Kidney (tissue), 14 donors: ENCODE results near the gene PDSS2. TPM values are rescaled to one million over a fixed set of nuclear protein-coding genes. Genes with fewer than 3 reads are reported as not detected.

Source experiments
- DNase-seq, 5 donors: peaks; one replicate each; pipeline ENCODE4 v3.0.0-alpha.2; 2013 to 2020
- FAIRE-seq: peaks from 2 replicates; lab custom pipeline; 2012; peaks lifted over from hg19 to GRCh38; lab: Jason Lieb, UNC
- H3K27ac ChIP-seq, 2 donors: one replicate each; pipeline ENCODE4 v1.7.0; 2013; ENCODE audit warnings: low read depth in 2 of 2, low read length in 2 of 2, inconsistent platforms in 1 of 2
- H3K27me3 ChIP-seq: one replicate; pipeline ENCODE4 v1.7.1; 2013; ENCODE audit warnings: low read length, inconsistent platforms; ENCODE audit not compliant: control insufficient read depth, insufficient read depth
- H3K36me3 ChIP-seq, 3 donors: one replicate each; pipeline versions ENCODE4 v1.7.0 to v1.7.1; 2013; ENCODE audit warnings: low read length in 3 of 3, control low read depth in 1 of 3, inconsistent platforms in 1 of 3; ENCODE audit not compliant: insufficient read depth in 3 of 3, control insufficient read depth in 2 of 3
- H3K4me1 ChIP-seq, 3 donors: one replicate each; pipeline versions ENCODE4 v1.7.0 to v1.7.1; 2013; ENCODE audit warnings: low read length in 3 of 3, inconsistent platforms in 1 of 3, low read depth in 1 of 3; ENCODE audit not compliant: control insufficient read depth in 2 of 3, insufficient read depth in 2 of 3
- H3K4me3 ChIP-seq, 3 donors: one replicate each; pipeline versions ENCODE4 v1.7.0 to v1.8.1; 2013; ENCODE audit warnings: low read length in 3 of 3, control low read depth in 1 of 3, inconsistent platforms in 1 of 3
- H3K9ac ChIP-seq, 3 donors: one replicate each; pipeline versions ENCODE4 v1.7.0 to v1.7.1; 2013; ENCODE audit warnings: low read length in 3 of 3, control low read depth in 1 of 3, inconsistent platforms in 1 of 3
- H3K9me3 ChIP-seq, 3 donors: one replicate each; pipeline versions ENCODE4 v1.7.0 to v1.7.1; 2013; ENCODE audit warnings: low read length in 3 of 3, control low read depth in 1 of 3, inconsistent platforms in 1 of 3; ENCODE audit not compliant: control insufficient read depth in 2 of 3, insufficient read depth in 1 of 3
- intact Hi-C: fragments of 100-400 bp; cut with DNase I; formaldehyde crosslinking; loops from one replicate; pipeline ENCODE4 v1.11.1; 2022
- polyA plus RNA-seq: library from polyadenylated mRNA; stranded (reverse); fragments of 350-450 nt; fragmentation: Illumina TruSeq; extraction: RNeasy Lipid Tissue Mini Kit (QIAGEN cat#74804); gene quantifications from one replicate; pipeline ENCODE4 v1.2.3, GENCODE V29; 2014; ENCODE audit warnings: low read depth, low replicate concordance; ENCODE audit not compliant: insufficient read depth
- total RNA-seq: library from RNA; stranded (reverse); fragmentation: NEBNext Ultra II Directional; extraction: Animal tissue kit (Norgen Biotek cat#: 25700); gene quantifications from one replicate; pipeline ENCODE4 v1.2.1, GENCODE V29; 2021
- TF ChIP-seq, protein P1 (sequence below): IDR thresholded peaks from 3 replicates; pipeline ENCODE4 v1.5.1; 2012; ENCODE audit warnings: mild to moderate bottlenecking, moderate library complexity, borderline replicate concordance; ENCODE audit not compliant: insufficient read depth; ENCODE audit errors: extremely low read depth
- donor health status: control.
- donor health status: control.
- donor health status: control.
- donor health status: control.
- donor health status: control.
- donor health status: DM: yes; HTN: yes; CAD: no.
- donor health status: Normal renal cell carcinoma (clear cell type).

Gene PDSS2
- total and polyA plus RNA-seq, 2 donors from 2014 or later: 16.4 to 20.7 TPM

DNA sequence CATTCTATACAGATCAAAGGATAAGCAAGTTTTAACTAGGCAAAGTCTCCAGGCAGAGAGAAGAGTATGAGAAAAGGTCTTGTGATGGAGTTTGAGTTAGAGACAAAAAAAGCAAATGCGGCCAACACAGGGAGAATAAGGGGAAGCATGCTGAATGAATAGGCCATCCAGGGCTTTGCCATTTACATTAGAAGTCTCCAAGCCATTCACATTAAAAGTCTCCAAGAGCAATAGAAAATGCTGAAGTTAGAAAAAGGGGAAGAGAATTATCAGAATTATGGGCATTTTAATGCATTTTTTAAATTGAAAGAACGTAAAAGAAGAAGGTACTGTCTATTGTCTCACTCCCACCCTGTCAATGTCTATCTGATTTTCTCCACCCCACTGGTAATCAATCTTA is 49.4 kb downstream of the PDSS2 start:
- TF ChIP-seq, protein P1, sequence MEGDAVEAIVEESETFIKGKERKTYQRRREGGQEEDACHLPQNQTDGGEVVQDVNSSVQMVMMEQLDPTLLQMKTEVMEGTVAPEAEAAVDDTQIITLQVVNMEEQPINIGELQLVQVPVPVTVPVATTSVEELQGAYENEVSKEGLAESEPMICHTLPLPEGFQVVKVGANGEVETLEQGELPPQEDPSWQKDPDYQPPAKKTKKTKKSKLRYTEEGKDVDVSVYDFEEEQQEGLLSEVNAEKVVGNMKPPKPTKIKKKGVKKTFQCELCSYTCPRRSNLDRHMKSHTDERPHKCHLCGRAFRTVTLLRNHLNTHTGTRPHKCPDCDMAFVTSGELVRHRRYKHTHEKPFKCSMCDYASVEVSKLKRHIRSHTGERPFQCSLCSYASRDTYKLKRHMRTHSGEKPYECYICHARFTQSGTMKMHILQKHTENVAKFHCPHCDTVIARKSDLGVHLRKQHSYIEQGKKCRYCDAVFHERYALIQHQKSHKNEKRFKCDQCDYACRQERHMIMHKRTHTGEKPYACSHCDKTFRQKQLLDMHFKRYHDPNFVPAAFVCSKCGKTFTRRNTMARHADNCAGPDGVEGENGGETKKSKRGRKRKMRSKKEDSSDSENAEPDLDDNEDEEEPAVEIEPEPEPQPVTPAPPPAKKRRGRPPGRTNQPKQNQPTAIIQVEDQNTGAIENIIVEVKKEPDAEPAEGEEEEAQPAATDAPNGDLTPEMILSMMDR: no peak
- FAIRE-seq: no peak

DNA sequence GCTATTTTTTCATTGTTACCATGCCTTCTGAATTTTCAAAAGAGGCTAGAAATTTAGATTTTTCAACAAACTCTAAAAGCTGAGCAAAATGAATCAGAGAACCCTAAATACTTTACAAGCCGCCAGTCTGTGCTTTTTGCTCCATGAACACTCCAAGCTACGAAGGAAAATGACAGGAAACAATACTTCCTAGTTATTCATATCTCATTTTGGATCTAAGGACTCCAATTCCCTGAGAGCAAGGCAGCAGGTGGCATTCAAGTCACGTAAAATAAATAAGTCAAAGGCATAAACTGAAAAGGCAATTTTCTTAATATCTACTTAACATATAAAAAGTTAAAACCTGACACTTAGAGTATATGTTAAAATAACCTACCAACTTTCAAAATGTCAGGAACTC is 50.6 kb downstream of the PDSS2 start:
- H3K4me3 ChIP-seq: no peak overlapping the region
- TF ChIP-seq, protein P1: no peak
- no peaks in the 10 kb centered on the region for H3K27me3 ChIP-seq
- DNase-seq (peak in 2 of 5 donors; percentile 26 to 29), FAIRE-seq (no peak)
- H3K27ac ChIP-seq: no peak overlapping the region
- no peaks in the 10 kb centered on the region for H3K4me1 ChIP-seq
- H3K36me3 ChIP-seq: no peaks in the 10 kb centered on the region
- intact Hi-C loops: no loop called here
- H3K9ac ChIP-seq: no peak overlapping the region
- peaks cover 0 to 2% (median 0%) of the 10 kb centered on the region in 3 donors for H3K9me3 ChIP-seq

More for the DNA sequence above, 49.4 kb downstream of the PDSS2 start:
- Histone ChIP-seq H3K9me3 (peaks cover 0 to 2% (median 0%) of the 10 kb centered on the region in 3 donors), H3K4me1 (no peaks in the 10 kb centered on the region), H3K27ac (no peak overlapping the region), H3K27me3 (no peaks in the 10 kb centered on the region), H3K9ac (no peak overlapping the region), H3K4me3 (no peak overlapping the region), H3K36me3 (no peaks in the 10 kb centered on the region)
- DNase-seq: no peak
- intact Hi-C loops: no loop called here

GRCh38 chr6:107405002-107405401 is 54.4 kb downstream of the PDSS2 start:
- no peaks in the 10 kb centered on the region for H3K27me3 ChIP-seq
- DNase-seq (no peak), FAIRE-seq (no peak)
- H3K36me3 ChIP-seq: no peaks in the 10 kb centered on the region
- intact Hi-C loops: no loop called here
- H3K27ac ChIP-seq: no peak overlapping the region
- TF ChIP-seq, protein P1: no peak
- no peak overlapping the region for H3K9ac ChIP-seq
- H3K9me3 ChIP-seq: peaks cover 0 to 5% (median 0%) of the 10 kb centered on the region in 3 donors
- no peak overlapping the region for H3K4me3 ChIP-seq
- no peaks in the 10 kb centered on the region for H3K4me1 ChIP-seq

- H3K9ac ChIP-seq: no peak overlapping the region
- H3K27ac ChIP-seq: no peak overlapping the region
- peaks cover 0 to 5% (median 0%) of the 10 kb centered on the region in 3 donors for H3K9me3 ChIP-seq
- no peaks in the 10 kb centered on the region for H3K36me3 ChIP-seq
- no peaks in the 10 kb centered on the region for H3K4me1 ChIP-seq
- no peak for DNase-seq
- no peaks in the 10 kb centered on the region for H3K27me3 ChIP-seq
- no peak for FAIRE-seq
- no peak overlapping the region for H3K4me3 ChIP-seq
- intact Hi-C loops: no loop called here
- TF ChIP-seq, protein P1: no peak
Measured at GRCh38 chr6:107402533-107402932, 56.8 kb downstream of the PDSS2 start.
